Measurements from ENCODE around the gene ADCY7. TPM values are rescaled to one million over a fixed set of nuclear protein-coding genes. Genes with fewer than 3 reads are reported as not detected.

The ADCY7 gene
- total and polyA plus RNA-seq, 4 donors = 20.9 to 105 (median 38.5) TPM

GRCh38 chr16:50282955-50283631, 16.7 kb downstream of the ADCY7 start:
- TF ChIP-seq CTCF (IDR thresholded peaks at IDR 0.05; ENCODE audit: control extremely low read depth, extremely low read depth) = no peak
- Histone ChIP-seq H3K36me3 (ENCODE audit: control insufficient read depth in 4 of 4, insufficient read depth in 4 of 4, low read length in 4 of 4) (peaks cover 0 to 3% (median under 1%) of the 10 kb centered on the region in 4 donors), H3K4me3 (no peak overlapping the region), H3K27me3 (ENCODE audit: control insufficient read depth in 3 of 3, insufficient read depth in 3 of 3, low read length in 2 of 3) (no peaks in the 10 kb centered on the region), H3K27ac (ENCODE audit: low read depth in 1 of 2, low read length in 1 of 2) (peak overlapping the region in 1 of 2 donors; percentile 29), H3K9ac (ENCODE audit: insufficient read depth in 1 of 2, low read length in 2 of 2) (no peak overlapping the region), H3K4me1 (ENCODE audit: control insufficient read depth in 5 of 5, insufficient read depth in 5 of 5, low read length in 5 of 5) (peaks cover 0 to 22% (median 9%) of the 10 kb centered on the region in 5 donors), H3K9me3 (ENCODE audit: control insufficient read depth in 4 of 4, insufficient read depth in 3 of 4, low read length in 3 of 4) (peaks cover 0 to 4% (median 0%) of the 10 kb centered on the region in 4 donors)
- WGBS, 2 donors = 50 to 70% methylated on average over 9 of the region's 9 CpGs
- DNase-seq (no peak), ATAC-seq (ENCODE audit: insufficient read depth, low FRiP score) (no peak)

DNA sequence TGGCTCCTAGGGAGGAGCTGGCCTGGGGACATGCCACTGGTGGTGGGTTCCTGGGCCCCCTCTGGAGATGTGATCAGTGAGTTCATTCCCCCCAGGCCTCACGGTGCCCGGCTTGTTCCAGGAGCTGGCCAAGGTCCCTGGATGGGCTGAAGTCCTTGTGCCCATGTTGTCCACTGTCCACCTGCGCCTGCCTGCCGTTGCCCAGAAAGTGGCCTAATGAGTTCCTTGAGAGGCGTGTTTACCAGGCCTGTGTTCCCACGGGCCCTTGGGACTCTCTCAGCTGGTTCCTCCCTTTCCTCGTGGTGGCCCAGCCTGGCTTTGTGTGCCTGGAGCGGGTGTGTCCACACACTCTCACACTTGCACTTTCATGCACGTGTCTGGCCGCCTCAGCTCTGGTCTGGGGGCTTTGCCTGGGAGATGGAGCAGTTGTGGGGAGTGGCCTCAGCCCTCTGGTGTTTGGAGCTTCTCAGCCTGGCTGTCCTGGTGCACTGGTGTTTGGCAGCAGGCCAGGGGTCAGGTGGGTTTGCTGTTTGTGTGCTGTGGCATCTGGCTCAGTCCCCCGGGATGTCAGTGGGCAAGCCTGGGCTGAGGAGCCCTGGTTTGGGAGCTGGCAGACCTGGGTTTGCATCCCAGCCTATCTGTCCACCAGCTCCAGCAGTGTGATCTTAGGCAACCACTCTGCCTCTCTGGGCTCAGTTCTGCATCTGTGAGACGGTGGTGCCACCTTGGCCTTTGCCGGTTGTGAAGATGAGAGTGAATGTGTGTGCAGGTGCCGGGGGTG, 18.0 kb downstream of the ADCY7 start:
- no peak for TF ChIP-seq CTCF (IDR thresholded peaks at IDR 0.05; ENCODE audit: control extremely low read depth, extremely low read depth)
- 42 to 43% methylated on average over 14 of the region's 14 CpGs for WGBS, 2 donors
- no peak overlapping the region for H3K4me3 ChIP-seq
- H3K9ac ChIP-seq (ENCODE audit: insufficient read depth in 1 of 2, low read length in 2 of 2) = no peak overlapping the region
- peaks cover 0 to 4% (median 0%) of the 10 kb centered on the region in 4 donors for H3K9me3 ChIP-seq (ENCODE audit: control insufficient read depth in 4 of 4, insufficient read depth in 3 of 4, low read length in 3 of 4)
- H3K27ac ChIP-seq (ENCODE audit: low read depth in 1 of 2, low read length in 1 of 2) = peak overlapping the region in 1 of 2 donors; percentile 23
- ATAC-seq (ENCODE audit: insufficient read depth, low FRiP score) (no peak), DNase-seq (no peak)
- H3K4me1 ChIP-seq (ENCODE audit: control insufficient read depth in 5 of 5, insufficient read depth in 5 of 5, low read length in 5 of 5) = peaks cover 0 to 22% (median 9%) of the 10 kb centered on the region in 5 donors
- peaks cover 0 to 4% (median 2%) of the 10 kb centered on the region in 4 donors for H3K36me3 ChIP-seq (ENCODE audit: control insufficient read depth in 4 of 4, insufficient read depth in 4 of 4, low read length in 4 of 4)
- no peaks in the 10 kb centered on the region for H3K27me3 ChIP-seq (ENCODE audit: control insufficient read depth in 3 of 3, insufficient read depth in 3 of 3, low read length in 2 of 3)

DNA sequence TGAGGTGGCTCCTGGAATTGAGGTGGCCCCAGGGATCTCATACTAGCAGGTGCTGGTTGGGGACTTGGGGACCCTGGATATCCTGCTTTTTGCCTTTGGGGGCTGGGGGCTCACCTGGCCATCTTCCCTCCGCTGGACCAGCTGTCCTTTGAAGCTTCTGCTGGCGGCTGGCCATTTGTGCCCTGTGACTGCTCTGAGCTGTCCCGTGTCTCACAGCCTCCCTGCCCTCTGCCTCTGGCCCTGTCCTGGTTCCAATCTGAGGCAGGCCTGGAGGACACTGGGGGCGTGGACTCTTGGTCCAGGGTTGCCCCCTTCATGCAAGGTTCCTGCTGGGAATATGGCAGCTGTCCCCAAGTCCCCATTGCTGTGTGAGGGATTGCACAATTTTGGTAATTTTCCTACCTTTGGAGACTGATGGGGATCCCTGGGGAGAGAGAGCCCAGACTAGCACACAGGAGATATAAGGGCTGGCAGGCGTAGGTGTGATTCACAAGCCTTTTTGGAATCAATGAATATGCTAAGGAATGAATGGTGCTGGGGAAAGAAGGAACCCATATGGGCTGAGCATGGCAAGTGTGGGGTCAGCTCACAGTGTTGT, 19.2 kb downstream of the ADCY7 start:
- WGBS, 2 donors = 63 to 76% methylated on average over 4 to 5 of the region's 5 CpGs
- Histone ChIP-seq H3K27me3 (ENCODE audit: control insufficient read depth in 3 of 3, insufficient read depth in 3 of 3, low read length in 2 of 3) (no peaks in the 10 kb centered on the region), H3K9ac (ENCODE audit: insufficient read depth in 1 of 2, low read length in 2 of 2) (no peak overlapping the region), H3K4me1 (ENCODE audit: control insufficient read depth in 5 of 5, insufficient read depth in 5 of 5, low read length in 5 of 5) (peaks cover 0 to 19% (median 9%) of the 10 kb centered on the region in 5 donors), H3K36me3 (ENCODE audit: control insufficient read depth in 4 of 4, insufficient read depth in 4 of 4, low read length in 4 of 4) (peaks cover 0 to 5% (median 2%) of the 10 kb centered on the region in 4 donors), H3K4me3 (no peak overlapping the region), H3K9me3 (ENCODE audit: control insufficient read depth in 4 of 4, insufficient read depth in 3 of 4, low read length in 3 of 4) (peaks cover 0 to 4% (median 0%) of the 10 kb centered on the region in 4 donors), H3K27ac (ENCODE audit: low read depth in 1 of 2, low read length in 1 of 2) (peak overlapping the region in 1 of 2 donors; percentile 22)
- TF ChIP-seq CTCF (IDR thresholded peaks at IDR 0.05; ENCODE audit: control extremely low read depth, extremely low read depth) = no peak
- DNase-seq = no peak
- no peak for ATAC-seq (ENCODE audit: insufficient read depth, low FRiP score)

All from lung (tissue), 12 donors.